ENCODE measurements around the gene SLC44A5. TPM values are rescaled to one million over a fixed set of nuclear protein-coding genes. Genes with fewer than 3 reads are reported as not detected.

SLC44A5 gene
- total RNA-seq, 2 donors from 2014 or later = 4.6 to 10.0 TPM

DNA sequence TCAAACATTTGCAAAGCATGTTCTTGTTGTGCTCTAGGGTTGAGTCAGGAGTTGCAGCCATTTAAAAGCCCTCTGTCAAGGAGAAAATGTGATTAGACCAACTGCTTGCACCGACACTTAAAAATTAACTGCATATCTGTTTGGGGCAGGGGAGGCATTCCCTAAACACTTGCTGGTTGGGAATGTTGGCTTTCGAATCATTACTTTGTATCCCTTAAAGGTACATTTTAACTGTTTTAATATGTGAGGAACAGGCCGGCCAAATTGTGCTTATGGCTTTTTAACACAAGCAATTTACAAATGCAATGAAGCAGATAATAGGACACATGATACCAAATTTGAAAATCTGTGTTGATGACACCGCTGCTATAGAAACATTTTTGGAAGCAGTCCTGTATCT lies 317.6 kb downstream of the SLC44A5 start:
- no peak overlapping the region for H3K27ac Mint-ChIP-seq
- no peaks in the 10 kb centered on the region for H3K36me3 Mint-ChIP-seq (ENCODE audit: low read depth)
- no peak for DNase-seq
- Histone ChIP-seq H3K27ac (ENCODE audit: low read depth, low read length) (no peak overlapping the region), H3K4me3 (ENCODE audit: low read length) (no peak overlapping the region), H3K9me3 (ENCODE audit: control insufficient read depth, low read length) (no peaks in the 10 kb centered on the region), H3K9ac (ENCODE audit: extremely low read depth, low read length, poor library complexity, severe bottlenecking) (no peak overlapping the region), H3K4me1 (ENCODE audit: control insufficient read depth, insufficient read depth, low read length) (no peaks in the 10 kb centered on the region), H3K36me3 (ENCODE audit: control insufficient read depth, insufficient read depth, low read length) (peaks cover 4% of the 10 kb centered on the region), H3K27me3 (ENCODE audit: control insufficient read depth, insufficient read depth, low read length, poor library complexity, severe bottlenecking) (no peaks in the 10 kb centered on the region)
- peaks cover 4% of the 10 kb centered on the region for H3K4me1 Mint-ChIP-seq
- H3K9me3 Mint-ChIP-seq = no peaks in the 10 kb centered on the region
- TF ChIP-seq, protein P1, sequence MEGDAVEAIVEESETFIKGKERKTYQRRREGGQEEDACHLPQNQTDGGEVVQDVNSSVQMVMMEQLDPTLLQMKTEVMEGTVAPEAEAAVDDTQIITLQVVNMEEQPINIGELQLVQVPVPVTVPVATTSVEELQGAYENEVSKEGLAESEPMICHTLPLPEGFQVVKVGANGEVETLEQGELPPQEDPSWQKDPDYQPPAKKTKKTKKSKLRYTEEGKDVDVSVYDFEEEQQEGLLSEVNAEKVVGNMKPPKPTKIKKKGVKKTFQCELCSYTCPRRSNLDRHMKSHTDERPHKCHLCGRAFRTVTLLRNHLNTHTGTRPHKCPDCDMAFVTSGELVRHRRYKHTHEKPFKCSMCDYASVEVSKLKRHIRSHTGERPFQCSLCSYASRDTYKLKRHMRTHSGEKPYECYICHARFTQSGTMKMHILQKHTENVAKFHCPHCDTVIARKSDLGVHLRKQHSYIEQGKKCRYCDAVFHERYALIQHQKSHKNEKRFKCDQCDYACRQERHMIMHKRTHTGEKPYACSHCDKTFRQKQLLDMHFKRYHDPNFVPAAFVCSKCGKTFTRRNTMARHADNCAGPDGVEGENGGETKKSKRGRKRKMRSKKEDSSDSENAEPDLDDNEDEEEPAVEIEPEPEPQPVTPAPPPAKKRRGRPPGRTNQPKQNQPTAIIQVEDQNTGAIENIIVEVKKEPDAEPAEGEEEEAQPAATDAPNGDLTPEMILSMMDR (conservative IDR thresholded peaks at IDR 0.05) = no peak
- H3K4me3 Mint-ChIP-seq = no peak overlapping the region
- H3K27me3 Mint-ChIP-seq (ENCODE audit: insufficient read depth) = no peaks in the 10 kb centered on the region
- WGBS, 2 experiments (ENCODE audit: insufficient coverage in 1 of 2, insufficient read length in 1 of 2) = 98% methylated on average over 4 of the region's 4 CpGs; no CpG with 5 or more reads in 1 of the 2 experiments

DNA sequence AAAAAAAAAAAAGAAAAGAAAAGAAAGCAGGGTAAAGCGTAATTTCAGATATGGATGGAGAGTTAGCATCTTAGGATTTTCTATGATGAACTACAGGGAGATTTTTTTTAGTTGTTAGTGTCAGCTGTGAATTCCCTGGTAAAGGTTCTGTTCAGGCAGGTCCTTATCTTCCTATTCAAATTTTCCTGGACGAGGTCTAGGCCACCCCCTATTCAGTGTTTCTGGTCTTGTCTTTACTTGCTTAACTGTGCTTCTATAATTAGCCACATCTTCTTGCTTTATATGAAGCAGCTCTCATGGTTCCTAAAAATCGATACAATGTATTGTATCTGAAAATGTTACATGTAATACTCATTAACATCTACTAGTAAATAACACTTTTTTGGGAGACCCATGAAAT lies 318.9 kb downstream of the SLC44A5 start:
- H3K36me3 ChIP-seq (ENCODE audit: control insufficient read depth, insufficient read depth, low read length) = no peaks in the 10 kb centered on the region
- WGBS, 2 experiments (ENCODE audit: insufficient coverage in 1 of 2, insufficient read length in 1 of 2) = 70 to 93% methylated on average over 2 of the region's 3 CpGs
- Mint-ChIP-seq H3K27ac (no peak overlapping the region), H3K27me3 (ENCODE audit: insufficient read depth) (no peaks in the 10 kb centered on the region), H3K9me3 (no peaks in the 10 kb centered on the region), H3K4me1 (peaks cover 4% of the 10 kb centered on the region), H3K36me3 (ENCODE audit: low read depth) (no peaks in the 10 kb centered on the region), H3K4me3 (no peak overlapping the region)
- H3K27me3 ChIP-seq (ENCODE audit: control insufficient read depth, insufficient read depth, low read length, poor library complexity, severe bottlenecking) = no peaks in the 10 kb centered on the region
- H3K4me3 ChIP-seq (ENCODE audit: low read length) = no peak overlapping the region
- H3K9me3 ChIP-seq (ENCODE audit: control insufficient read depth, low read length) = no peaks in the 10 kb centered on the region
- no peak overlapping the region for H3K27ac ChIP-seq (ENCODE audit: low read depth, low read length)
- DNase-seq = no peak
- H3K9ac ChIP-seq (ENCODE audit: extremely low read depth, low read length, poor library complexity, severe bottlenecking) = no peak overlapping the region
- TF ChIP-seq, protein P1 (conservative IDR thresholded peaks at IDR 0.05) = no peak
- H3K4me1 ChIP-seq (ENCODE audit: control insufficient read depth, insufficient read depth, low read length) = no peaks in the 10 kb centered on the region

GRCh38 chr1:75276385-75276784 lies 334.5 kb downstream of the SLC44A5 start:
- peaks cover 7% of the 10 kb centered on the region for H3K9me3 Mint-ChIP-seq
- H3K4me3 Mint-ChIP-seq = no peak overlapping the region
- Histone ChIP-seq H3K4me1 (ENCODE audit: control insufficient read depth, insufficient read depth, low read length) (no peaks in the 10 kb centered on the region), H3K36me3 (ENCODE audit: control insufficient read depth, insufficient read depth, low read length) (peaks cover 18% of the 10 kb centered on the region), H3K27ac (ENCODE audit: low read depth, low read length) (no peak overlapping the region), H3K27me3 (ENCODE audit: control insufficient read depth, insufficient read depth, low read length, poor library complexity, severe bottlenecking) (no peaks in the 10 kb centered on the region), H3K9ac (ENCODE audit: extremely low read depth, low read length, poor library complexity, severe bottlenecking) (no peak overlapping the region), H3K9me3 (ENCODE audit: control insufficient read depth, low read length) (peaks cover 5% of the 10 kb centered on the region), H3K4me3 (ENCODE audit: low read length) (no peak overlapping the region)
- H3K36me3 Mint-ChIP-seq (ENCODE audit: low read depth) = no peaks in the 10 kb centered on the region
- H3K27ac Mint-ChIP-seq = no peak overlapping the region
- WGBS, 2 experiments (ENCODE audit: insufficient coverage in 1 of 2, insufficient read length in 1 of 2) = 100% methylated on average over 1 of the region's 1 CpG; no CpG with 5 or more reads in 1 of the 2 experiments
- no peaks in the 10 kb centered on the region for H3K4me1 Mint-ChIP-seq
- no peak for DNase-seq
- H3K27me3 Mint-ChIP-seq (ENCODE audit: insufficient read depth) = no peaks in the 10 kb centered on the region
- TF ChIP-seq, protein P1 (conservative IDR thresholded peaks at IDR 0.05) = no peak
